ENCODE results near the gene CMTM4.

- TF ChIP-seq EZH2 (IDR thresholded peaks at IDR 0.05; ENCODE audit: borderline replicate concordance, insufficient read depth, low read length, poor library complexity, severe bottlenecking) = no peak
- no peak for TF ChIP-seq POLR2AphosphoS5 (IDR thresholded peaks at IDR 0.05)
- TF ChIP-seq SMC3 (conservative IDR thresholded peaks at IDR 0.05; ENCODE audit: poor library complexity) = peak; percentile 90
- TF ChIP-seq, protein P1, sequence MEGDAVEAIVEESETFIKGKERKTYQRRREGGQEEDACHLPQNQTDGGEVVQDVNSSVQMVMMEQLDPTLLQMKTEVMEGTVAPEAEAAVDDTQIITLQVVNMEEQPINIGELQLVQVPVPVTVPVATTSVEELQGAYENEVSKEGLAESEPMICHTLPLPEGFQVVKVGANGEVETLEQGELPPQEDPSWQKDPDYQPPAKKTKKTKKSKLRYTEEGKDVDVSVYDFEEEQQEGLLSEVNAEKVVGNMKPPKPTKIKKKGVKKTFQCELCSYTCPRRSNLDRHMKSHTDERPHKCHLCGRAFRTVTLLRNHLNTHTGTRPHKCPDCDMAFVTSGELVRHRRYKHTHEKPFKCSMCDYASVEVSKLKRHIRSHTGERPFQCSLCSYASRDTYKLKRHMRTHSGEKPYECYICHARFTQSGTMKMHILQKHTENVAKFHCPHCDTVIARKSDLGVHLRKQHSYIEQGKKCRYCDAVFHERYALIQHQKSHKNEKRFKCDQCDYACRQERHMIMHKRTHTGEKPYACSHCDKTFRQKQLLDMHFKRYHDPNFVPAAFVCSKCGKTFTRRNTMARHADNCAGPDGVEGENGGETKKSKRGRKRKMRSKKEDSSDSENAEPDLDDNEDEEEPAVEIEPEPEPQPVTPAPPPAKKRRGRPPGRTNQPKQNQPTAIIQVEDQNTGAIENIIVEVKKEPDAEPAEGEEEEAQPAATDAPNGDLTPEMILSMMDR (IDR thresholded peaks at IDR 0.05; ENCODE audit: poor library complexity, severe bottlenecking) = peak; percentile 92
- no peak for TF ChIP-seq TAF1 (IDR thresholded peaks at IDR 0.05; ENCODE audit: low read depth)
- TF ChIP-seq, protein P2, sequence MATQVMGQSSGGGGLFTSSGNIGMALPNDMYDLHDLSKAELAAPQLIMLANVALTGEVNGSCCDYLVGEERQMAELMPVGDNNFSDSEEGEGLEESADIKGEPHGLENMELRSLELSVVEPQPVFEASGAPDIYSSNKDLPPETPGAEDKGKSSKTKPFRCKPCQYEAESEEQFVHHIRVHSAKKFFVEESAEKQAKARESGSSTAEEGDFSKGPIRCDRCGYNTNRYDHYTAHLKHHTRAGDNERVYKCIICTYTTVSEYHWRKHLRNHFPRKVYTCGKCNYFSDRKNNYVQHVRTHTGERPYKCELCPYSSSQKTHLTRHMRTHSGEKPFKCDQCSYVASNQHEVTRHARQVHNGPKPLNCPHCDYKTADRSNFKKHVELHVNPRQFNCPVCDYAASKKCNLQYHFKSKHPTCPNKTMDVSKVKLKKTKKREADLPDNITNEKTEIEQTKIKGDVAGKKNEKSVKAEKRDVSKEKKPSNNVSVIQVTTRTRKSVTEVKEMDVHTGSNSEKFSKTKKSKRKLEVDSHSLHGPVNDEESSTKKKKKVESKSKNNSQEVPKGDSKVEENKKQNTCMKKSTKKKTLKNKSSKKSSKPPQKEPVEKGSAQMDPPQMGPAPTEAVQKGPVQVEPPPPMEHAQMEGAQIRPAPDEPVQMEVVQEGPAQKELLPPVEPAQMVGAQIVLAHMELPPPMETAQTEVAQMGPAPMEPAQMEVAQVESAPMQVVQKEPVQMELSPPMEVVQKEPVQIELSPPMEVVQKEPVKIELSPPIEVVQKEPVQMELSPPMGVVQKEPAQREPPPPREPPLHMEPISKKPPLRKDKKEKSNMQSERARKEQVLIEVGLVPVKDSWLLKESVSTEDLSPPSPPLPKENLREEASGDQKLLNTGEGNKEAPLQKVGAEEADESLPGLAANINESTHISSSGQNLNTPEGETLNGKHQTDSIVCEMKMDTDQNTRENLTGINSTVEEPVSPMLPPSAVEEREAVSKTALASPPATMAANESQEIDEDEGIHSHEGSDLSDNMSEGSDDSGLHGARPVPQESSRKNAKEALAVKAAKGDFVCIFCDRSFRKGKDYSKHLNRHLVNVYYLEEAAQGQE (IDR thresholded peaks at IDR 0.05; ENCODE audit: borderline replicate concordance) = no peak
- TF ChIP-seq EP300 (conservative IDR thresholded peaks at IDR 0.05; ENCODE audit: poor library complexity, severe bottlenecking) = no peak
- peak; percentile 79 for TF ChIP-seq MXI1 (conservative IDR thresholded peaks at IDR 0.05; ENCODE audit: poor library complexity, severe bottlenecking)
Observed at GRCh38 chr16:66608241-66609138, 88.1 kb downstream of the CMTM4 start.
